Hepatocyte (in vitro differentiated cells): ENCODE results near the gene ZNF423. TPM values are rescaled to one million over a fixed set of nuclear protein-coding genes. Genes with fewer than 3 reads are reported as not detected.

Experiments used
- DNase-seq: peaks from one replicate; pipeline ENCODE4 v3.0.0-alpha.2; 2016; ENCODE audit warnings: low spot score
- H2AFZ ChIP-seq: fragments of 200-600 bp; sonication (generic); 2 replicates; pipeline ENCODE4 v1.6.0; 2016; ENCODE audit warnings: antibody characterized with exemption, mild to moderate bottlenecking
- H3K27ac ChIP-seq: fragments of 200-600 bp; sonication (generic); 2 replicates; pipeline ENCODE4 v1.5.1; 2016; ENCODE audit warnings: mild to moderate bottlenecking
- H3K27me3 ChIP-seq: fragments of 200-600 bp; sonication (generic); 2 replicates; pipeline ENCODE4 v1.6.1; 2016
- H3K36me3 ChIP-seq: fragments of 200-600 bp; sonication (generic); replicated peaks from 2 replicates; pipeline ENCODE4 v1.5.1; 2016; ENCODE audit warnings: low read depth; ENCODE audit not compliant: insufficient read depth
- H3K4me1 ChIP-seq: fragments of 200-600 bp; sonication (generic); 2 replicates; pipeline ENCODE4 v1.5.1; 2016; ENCODE audit warnings: mild to moderate bottlenecking, moderate library complexity; ENCODE audit not compliant: insufficient read depth
- H3K4me2 ChIP-seq: fragments of 200-600 bp; sonication (generic); 2 replicates; pipeline ENCODE4 v1.6.0; 2016
- H3K4me3 ChIP-seq: fragments of 200-600 bp; sonication (generic); 2 replicates; pipeline ENCODE4 v1.5.1; 2016; ENCODE audit warnings: mild to moderate bottlenecking
- H3K79me2 ChIP-seq: fragments of 200-600 bp; sonication (generic); 2 replicates; pipeline ENCODE4 v1.6.0; 2017; ENCODE audit warnings: mild to moderate bottlenecking
- H3K9me2 ChIP-seq: fragments of 200-600 bp; sonication (generic); replicated peaks from 2 replicates; pipeline ENCODE4 v1.6.0; 2017; ENCODE audit warnings: mild to moderate bottlenecking; ENCODE audit not compliant: insufficient read depth
- H3K9me3 ChIP-seq: fragments of 200-600 bp; sonication (generic); 2 replicates; pipeline ENCODE4 v1.5.1; 2016; ENCODE audit warnings: low read depth, mild to moderate bottlenecking
- H4K20me1 ChIP-seq: fragments of 200-600 bp; sonication (generic); 2 replicates; pipeline ENCODE4 v1.6.0; 2016; ENCODE audit warnings: mild to moderate bottlenecking; ENCODE audit not compliant: insufficient read depth, poor library complexity, severe bottlenecking
- EZH2 ChIP-seq: fragments of 200-600 bp; sonication (generic); IDR thresholded peaks from 2 replicates; pipeline ENCODE4 v1.6.1; 2016; ENCODE audit warnings: antibody characterized with exemption, mild to moderate bottlenecking, borderline replicate concordance
- EZH2phosphoT487 ChIP-seq: fragments of 200-600 bp; sonication (generic); IDR thresholded peaks from one replicate; pipeline ENCODE4 v1.6.1; 2018; ENCODE audit warnings: antibody characterized with exemption, mild to moderate bottlenecking, low read depth, moderate library complexity; ENCODE audit not compliant: unreplicated experiment, severe bottlenecking
- WGBS: methylation state at CpG from one replicate; pipeline ENCODE4 v1.1.6; 2016; ENCODE audit warnings: low lambda C conversion rate; ENCODE audit errors: missing lambda C conversion rate; 5-methylcytosine and 5-hydroxymethylcytosine counted together
- polyA plus RNA-seq: library from polyadenylated mRNA; unstranded; fragments of >200 nt; fragmentation: Nextera tagmentation; extraction: Ambion mirVana; gene quantifications from 2 replicates; pipeline ENCODE4 v1.2.1, GENCODE V29; 2016
- total RNA-seq: library from RNA; depleted of rRNA; stranded (reverse); fragments of >200 nt; gene quantifications from 2 replicates; pipeline ENCODE4 v1.2.3, GENCODE V29; 2014
- TF ChIP-seq, protein P1 (sequence below): fragments of 200-600 bp; sonication (generic); IDR thresholded peaks from 2 replicates; pipeline ENCODE4 v1.5.1; 2016; ENCODE audit warnings: antibody characterized with exemption, mild to moderate bottlenecking; ENCODE audit not compliant: poor library complexity

ZNF423 gene
- total and polyA plus RNA-seq, 2 experiments from 2014 or later = 9.6 to 11.8 TPM

DNA sequence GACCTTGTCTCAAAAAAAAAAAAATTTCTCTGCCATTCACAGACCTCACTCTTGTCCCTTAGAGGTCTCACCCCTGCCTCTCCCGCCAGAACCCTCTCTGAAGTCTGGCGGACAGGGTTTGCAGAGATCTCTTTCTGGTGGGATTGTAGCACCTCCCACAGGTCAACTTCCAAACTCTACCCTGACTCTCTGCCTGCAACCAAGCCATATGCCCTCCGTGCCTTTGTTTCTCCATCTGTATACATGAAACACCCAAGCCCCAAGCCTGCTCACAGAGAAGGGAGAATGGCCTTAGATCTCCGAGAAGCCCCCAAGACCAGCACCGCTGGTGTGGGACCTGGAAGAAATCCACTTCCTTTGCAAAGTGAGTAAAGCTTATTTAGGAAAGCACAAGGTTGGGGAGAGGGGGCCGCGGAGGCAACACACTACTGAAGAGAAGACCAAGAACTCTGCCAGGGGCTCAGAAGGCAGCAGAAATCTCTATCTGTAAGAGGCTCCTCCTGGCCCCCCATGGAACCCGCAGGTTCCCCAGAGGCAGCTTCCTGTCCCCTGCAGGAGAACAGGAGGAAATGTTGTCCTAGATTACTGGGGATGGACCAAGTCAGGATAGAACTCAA is 262.4 kb downstream of the ZNF423 start:
- no peaks in the 10 kb centered on the region for H3K27me3 ChIP-seq
- no peak overlapping the region for H3K4me3 ChIP-seq
- H3K4me1 ChIP-seq = peaks cover 31% of the 10 kb centered on the region
- H3K36me3 ChIP-seq = no peaks in the 10 kb centered on the region
- no peak overlapping the region for H2AFZ ChIP-seq
- WGBS = 80% methylated on average over 8 of the region's 8 CpGs
- DNase-seq = no peak
- no peaks in the 10 kb centered on the region for H3K9me2 ChIP-seq
- H4K20me1 ChIP-seq = no peaks in the 10 kb centered on the region
- no peak overlapping the region for H3K4me2 ChIP-seq
- H3K27ac ChIP-seq = no peak overlapping the region
- H3K9me3 ChIP-seq = no peaks in the 10 kb centered on the region
- TF ChIP-seq, protein P1, sequence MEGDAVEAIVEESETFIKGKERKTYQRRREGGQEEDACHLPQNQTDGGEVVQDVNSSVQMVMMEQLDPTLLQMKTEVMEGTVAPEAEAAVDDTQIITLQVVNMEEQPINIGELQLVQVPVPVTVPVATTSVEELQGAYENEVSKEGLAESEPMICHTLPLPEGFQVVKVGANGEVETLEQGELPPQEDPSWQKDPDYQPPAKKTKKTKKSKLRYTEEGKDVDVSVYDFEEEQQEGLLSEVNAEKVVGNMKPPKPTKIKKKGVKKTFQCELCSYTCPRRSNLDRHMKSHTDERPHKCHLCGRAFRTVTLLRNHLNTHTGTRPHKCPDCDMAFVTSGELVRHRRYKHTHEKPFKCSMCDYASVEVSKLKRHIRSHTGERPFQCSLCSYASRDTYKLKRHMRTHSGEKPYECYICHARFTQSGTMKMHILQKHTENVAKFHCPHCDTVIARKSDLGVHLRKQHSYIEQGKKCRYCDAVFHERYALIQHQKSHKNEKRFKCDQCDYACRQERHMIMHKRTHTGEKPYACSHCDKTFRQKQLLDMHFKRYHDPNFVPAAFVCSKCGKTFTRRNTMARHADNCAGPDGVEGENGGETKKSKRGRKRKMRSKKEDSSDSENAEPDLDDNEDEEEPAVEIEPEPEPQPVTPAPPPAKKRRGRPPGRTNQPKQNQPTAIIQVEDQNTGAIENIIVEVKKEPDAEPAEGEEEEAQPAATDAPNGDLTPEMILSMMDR = no peak
- TF ChIP-seq EZH2phosphoT487 = no peak
- H3K79me2 ChIP-seq = peaks cover 4% of the 10 kb centered on the region

DNA sequence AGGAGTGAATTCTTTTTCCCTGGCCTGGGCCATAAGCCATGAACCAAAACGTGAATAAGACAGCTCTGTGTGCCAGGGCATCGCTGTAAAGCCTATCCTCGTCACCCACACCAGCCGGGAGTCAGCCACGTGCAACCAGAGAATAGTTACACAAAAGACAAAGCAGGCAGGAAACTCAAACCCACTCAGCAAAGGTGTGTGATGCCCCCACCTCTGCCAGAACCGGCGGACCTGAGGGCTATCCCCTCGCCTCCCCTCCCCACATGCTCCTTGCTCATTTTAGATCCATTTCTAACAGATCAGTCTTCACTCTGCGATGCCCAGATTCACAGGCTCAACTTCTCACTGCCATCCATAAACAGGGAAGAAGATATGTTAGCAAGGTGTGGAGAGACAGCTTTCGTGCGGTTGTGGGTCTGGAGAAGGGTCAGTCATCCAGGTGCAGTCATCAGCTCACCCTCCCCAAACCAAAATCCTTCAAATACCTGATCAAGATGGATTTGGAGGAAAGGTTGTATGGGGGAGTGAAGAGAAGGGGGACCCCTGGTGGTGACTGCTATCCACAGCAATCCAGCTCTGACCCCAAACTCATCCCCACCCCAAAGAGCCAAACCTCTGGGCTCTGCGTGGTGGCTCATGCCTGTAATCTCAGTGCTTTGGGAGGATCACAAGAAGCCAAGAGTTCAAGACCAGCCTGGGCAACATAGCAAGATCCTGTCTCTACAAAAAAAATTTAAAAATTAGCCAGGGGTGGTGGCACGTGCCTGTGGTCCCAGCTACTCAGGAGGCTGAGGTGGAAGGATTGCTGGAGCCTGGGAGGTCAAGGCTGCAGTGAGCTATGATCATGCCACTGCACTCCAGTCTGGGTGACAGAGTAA is 263.1 kb downstream of the ZNF423 start:
- peak; percentile 41 for DNase-seq
- no peaks in the 10 kb centered on the region for H4K20me1 ChIP-seq
- no peak overlapping the region for H2AFZ ChIP-seq

DNA sequence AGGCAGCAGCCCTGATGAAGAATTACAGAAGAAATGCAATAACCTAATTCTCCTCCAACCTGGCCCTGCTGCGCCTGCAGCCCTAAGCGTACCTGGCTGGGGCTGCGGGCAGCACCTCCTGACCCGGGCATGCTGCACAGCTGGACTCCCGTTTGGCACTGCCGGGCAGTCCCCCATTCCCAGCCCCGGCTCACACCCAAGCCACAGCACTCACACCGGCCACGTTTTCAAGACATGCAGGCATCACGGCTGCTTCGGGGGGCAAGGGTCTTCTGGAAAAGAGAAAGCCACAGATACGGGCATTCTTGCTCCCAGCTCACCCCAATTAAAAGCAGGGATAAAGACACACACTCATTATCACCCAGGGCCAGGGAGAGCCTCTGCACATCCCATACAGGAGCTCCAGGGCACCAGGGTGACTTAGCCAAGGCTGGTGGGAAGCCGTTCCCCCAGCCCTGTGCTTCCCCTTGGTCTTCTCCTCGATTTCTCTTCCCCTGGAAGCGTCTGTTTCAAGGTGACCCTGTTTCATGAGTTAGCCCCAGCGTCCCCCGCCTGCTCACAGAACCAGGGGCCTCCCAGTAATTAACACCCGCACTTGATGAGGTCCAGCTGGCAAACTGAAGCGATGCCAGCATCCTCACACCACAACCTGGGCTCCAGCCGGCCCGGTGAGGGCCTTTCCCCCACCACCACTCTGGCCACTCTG is 265.6 kb downstream of the ZNF423 start:
- H2AFZ ChIP-seq = no peak overlapping the region
- TF ChIP-seq EZH2phosphoT487 (no peak), EZH2 (no peak)
- TF ChIP-seq, protein P1 = no peak
- H3K4me3 ChIP-seq = no peak overlapping the region
- no peak overlapping the region for H3K27ac ChIP-seq
- H3K79me2 ChIP-seq = peaks cover 4% of the 10 kb centered on the region
- H3K4me1 ChIP-seq = peaks cover 18% of the 10 kb centered on the region
- H4K20me1 ChIP-seq = no peaks in the 10 kb centered on the region
- no peak for DNase-seq
- no peak overlapping the region for H3K4me2 ChIP-seq
- H3K9me2 ChIP-seq = no peaks in the 10 kb centered on the region
- WGBS = 93% methylated on average over 21 of the region's 21 CpGs
- no peaks in the 10 kb centered on the region for H3K27me3 ChIP-seq
- H3K9me3 ChIP-seq = no peaks in the 10 kb centered on the region
- no peaks in the 10 kb centered on the region for H3K36me3 ChIP-seq

More for the DNA sequence above, 263.1 kb downstream of the ZNF423 start:
- no peaks in the 10 kb centered on the region for H3K27me3 ChIP-seq
- no peaks in the 10 kb centered on the region for H3K9me2 ChIP-seq
- 67% methylated on average over 13 of the region's 13 CpGs for WGBS
- no peak overlapping the region for H3K4me2 ChIP-seq
- TF ChIP-seq, protein P1 = peak; percentile 78
- no peak for TF ChIP-seq EZH2phosphoT487
- H3K27ac ChIP-seq = no peak overlapping the region
- peaks cover 31% of the 10 kb centered on the region for H3K4me1 ChIP-seq
- no peaks in the 10 kb centered on the region for H3K36me3 ChIP-seq
- no peaks in the 10 kb centered on the region for H3K9me3 ChIP-seq
- peaks cover 4% of the 10 kb centered on the region for H3K79me2 ChIP-seq
- no peak overlapping the region for H3K4me3 ChIP-seq
